Measurements from ENCODE around the gene ZCCHC7.

- TF ChIP-seq EZH2 (IDR thresholded peaks at IDR 0.05; ENCODE audit: borderline replicate concordance, low read depth, low read length), result no peak
- TF ChIP-seq, protein P1, sequence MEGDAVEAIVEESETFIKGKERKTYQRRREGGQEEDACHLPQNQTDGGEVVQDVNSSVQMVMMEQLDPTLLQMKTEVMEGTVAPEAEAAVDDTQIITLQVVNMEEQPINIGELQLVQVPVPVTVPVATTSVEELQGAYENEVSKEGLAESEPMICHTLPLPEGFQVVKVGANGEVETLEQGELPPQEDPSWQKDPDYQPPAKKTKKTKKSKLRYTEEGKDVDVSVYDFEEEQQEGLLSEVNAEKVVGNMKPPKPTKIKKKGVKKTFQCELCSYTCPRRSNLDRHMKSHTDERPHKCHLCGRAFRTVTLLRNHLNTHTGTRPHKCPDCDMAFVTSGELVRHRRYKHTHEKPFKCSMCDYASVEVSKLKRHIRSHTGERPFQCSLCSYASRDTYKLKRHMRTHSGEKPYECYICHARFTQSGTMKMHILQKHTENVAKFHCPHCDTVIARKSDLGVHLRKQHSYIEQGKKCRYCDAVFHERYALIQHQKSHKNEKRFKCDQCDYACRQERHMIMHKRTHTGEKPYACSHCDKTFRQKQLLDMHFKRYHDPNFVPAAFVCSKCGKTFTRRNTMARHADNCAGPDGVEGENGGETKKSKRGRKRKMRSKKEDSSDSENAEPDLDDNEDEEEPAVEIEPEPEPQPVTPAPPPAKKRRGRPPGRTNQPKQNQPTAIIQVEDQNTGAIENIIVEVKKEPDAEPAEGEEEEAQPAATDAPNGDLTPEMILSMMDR (IDR thresholded peaks at IDR 0.05 in 2 of 3, conservative IDR thresholded peaks at IDR 0.05 in 1 of 3; ENCODE audit: insufficient read depth in 2 of 3, low read depth in 1 of 3, low read length in 3 of 3), result no peak
- TF ChIP-seq, protein P2, sequence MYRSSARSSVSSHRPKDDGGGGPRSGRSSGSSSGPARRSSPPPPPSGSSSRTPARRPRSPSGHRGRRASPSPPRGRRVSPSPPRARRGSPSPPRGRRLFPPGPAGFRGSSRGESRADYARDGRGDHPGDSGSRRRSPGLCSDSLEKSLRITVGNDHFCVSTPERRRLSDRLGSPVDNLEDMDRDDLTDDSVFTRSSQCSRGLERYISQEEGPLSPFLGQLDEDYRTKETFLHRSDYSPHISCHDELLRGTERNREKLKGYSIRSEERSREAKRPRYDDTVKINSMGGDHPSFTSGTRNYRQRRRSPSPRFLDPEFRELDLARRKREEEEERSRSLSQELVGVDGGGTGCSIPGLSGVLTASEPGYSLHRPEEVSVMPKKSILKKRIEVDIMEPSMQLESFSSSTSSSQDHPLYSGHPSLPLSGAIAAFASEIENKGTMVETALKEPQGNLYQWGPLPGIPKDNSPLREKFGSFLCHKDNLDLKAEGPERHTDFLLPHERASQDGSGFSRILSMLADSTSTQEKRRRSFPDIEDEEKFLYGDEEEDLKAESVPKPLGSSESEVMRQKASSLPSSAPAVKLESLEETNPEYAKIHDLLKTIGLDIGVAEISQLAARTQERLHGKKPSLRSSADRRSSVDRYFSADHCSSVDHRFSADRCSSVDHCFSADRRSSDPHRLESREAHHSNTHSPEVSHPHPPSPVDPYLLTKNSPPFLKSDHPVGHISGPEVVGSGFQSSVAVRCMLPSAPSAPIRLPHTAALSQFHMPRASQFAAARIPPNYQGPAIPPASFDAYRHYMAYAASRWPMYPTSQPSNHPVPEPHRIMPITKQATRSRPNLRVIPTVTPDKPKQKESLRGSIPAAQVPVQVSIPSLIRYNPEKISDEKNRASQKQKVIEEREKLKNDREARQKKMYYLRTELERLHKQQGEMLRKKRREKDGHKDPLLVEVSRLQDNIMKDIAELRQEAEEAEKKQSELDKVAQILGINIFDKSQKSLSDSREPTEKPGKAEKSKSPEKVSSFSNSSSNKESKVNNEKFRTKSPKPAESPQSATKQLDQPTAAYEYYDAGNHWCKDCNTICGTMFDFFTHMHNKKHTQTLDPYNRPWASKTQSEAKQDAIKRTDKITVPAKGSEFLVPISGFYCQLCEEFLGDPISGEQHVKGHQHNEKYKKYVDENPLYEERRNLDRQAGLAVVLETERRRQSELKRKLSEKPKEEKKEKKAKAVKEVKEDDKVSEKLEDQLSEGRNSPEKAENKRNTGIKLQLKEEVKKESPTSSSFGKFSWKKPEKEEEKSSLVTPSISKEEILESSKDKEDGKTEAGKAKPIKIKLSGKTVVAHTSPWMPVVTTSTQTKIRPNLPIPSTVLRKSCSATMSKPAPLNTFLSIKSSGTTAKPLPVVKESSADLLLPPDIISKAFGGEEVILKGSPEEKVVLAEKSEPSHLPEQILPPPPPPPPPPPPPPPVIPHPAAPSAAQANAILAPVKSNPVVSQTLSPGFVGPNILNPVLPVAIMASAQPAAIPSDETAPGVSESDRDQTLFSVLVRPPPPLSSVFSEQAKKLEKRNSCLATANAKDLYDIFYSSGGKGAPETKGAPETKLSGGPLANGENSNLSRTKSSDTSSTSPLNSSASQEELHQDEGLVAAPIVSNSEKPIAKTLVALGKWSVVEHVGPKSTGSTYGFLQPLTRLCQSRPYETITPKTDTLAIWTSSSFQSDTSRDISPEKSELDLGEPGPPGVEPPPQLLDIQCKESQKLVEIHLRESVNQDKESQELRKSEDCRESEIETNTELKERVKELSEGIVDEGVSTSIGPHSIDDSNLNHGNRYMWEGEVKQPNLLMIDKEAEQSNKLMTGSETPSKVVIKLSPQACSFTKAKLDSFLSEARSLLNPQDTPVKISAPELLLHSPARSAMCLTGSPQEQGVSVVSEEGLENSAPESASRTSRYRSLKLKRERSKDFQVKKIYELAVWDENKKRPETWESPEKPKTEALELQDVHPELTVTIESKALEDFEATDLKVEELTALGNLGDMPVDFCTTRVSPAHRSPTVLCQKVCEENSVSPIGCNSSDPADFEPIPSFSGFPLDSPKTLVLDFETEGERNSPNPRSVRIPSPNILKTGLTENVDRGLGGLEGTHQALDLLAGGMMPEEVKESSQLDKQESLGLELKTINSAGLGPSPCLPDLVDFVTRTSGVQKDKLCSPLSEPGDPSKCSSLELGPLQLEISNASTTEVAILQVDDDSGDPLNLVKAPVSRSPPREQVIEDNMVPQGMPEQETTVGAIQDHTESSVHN (IDR thresholded peaks at IDR 0.05; ENCODE audit: borderline replicate concordance in 1 of 2, low read depth in 1 of 2), result no peak
- no peak for TF ChIP-seq KLF6 (CRISPR knock-in tag; IDR thresholded peaks at IDR 0.05; ENCODE audit: borderline replicate concordance)
- TF ChIP-seq NR2C2 (CRISPR knock-in tag; IDR thresholded peaks at IDR 0.05), result no peak
- no peak for TF ChIP-seq NR2C2 (tag; IDR thresholded peaks at IDR 0.05)
- no peak for TF ChIP-seq TBP (optimal IDR thresholded peaks at IDR 0.05; ENCODE audit: low read depth, low read length)
- TF ChIP-seq BCL6 (CRISPR knock-in tag; IDR thresholded peaks at IDR 0.05), result no peak
- TF ChIP-seq ARNT (IDR thresholded peaks at IDR 0.05), result no peak
- no peak for TF ChIP-seq RFX5 (IDR thresholded peaks at IDR 0.05; ENCODE audit: low read depth, low read length)
- TF ChIP-seq POLR2B (IDR thresholded peaks at IDR 0.05; ENCODE audit: low read depth, partially characterized antibody), result no peak
Observed at GRCh38 chr9:37370968-37371563, 250.7 kb downstream of the ZCCHC7 start.
